GM21825 (cell line): Measurements from ENCODE around the gene TMC3.
"Not testable (repeated sequence)": the region's sequence is repeated elsewhere in the genome, so short reads cannot be mapped to it uniquely, and the experiment has no call there.

ENCODE experiments used
- ATAC-seq: cut with Tn5 transposase; IDR thresholded peaks from one replicate; pipeline ENCODE4 v1.9.1; 2021; ENCODE audit warnings: mild to moderate bottlenecking, moderate library complexity; ENCODE audit not compliant: unreplicated experiment

TMC3 gene

DNA sequence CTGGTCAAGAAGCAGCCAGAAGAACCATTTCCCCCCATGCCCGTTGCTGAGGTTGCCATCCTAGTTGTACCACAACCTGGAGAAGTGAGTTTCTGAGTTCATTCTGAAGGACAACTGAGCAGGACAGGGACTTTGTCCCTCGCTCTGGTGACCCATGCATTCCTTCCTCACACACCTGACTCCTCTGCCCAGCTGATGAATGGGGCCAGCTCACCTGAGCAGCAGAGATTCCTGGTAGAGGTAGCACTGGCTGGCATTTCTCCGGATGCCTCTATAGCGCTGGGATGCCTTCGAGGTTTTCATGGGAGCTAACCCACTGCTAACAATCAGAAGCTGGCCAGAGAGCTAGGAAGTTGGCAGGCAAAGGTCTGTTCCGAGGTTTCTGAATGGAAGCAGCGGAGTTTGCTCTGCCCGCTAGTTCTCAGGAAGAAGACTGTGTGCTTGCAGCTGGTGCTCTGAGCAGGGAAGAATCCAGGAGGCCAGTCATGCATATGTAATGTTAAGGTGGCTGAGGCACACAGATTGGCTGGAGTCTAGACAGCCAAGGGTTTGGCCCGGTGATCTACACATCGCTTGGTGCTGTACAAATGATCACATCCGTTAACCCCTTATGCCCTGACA is at the start of gene TMC3:
TMC3 (minus strand) TSS at position 439 of the 621 bp plus-strand sequence; CDS start at position 303, 136 bp downstream.
- ATAC-seq, result no peak

DNA sequence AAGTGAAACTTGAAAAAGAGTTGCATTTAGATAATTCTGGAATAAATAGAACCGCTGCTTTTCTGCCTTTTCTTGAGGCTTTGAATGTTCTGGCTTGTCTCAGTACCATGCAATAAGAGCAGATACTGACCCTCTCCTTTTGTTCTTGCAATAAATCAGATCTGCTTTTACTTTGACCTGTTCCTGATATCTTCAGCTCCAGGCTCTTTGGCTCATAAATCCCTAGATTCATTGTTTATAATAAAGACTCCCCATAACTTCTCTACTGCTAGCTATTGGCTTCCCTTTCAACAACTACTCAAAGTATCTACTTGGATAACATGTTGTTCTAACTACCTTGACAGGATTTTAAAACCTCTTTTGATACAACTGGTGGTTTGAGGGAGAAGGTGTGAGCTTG is 47.4 kb upstream of the TMC3 start:
- ATAC-seq, result no peak

DNA sequence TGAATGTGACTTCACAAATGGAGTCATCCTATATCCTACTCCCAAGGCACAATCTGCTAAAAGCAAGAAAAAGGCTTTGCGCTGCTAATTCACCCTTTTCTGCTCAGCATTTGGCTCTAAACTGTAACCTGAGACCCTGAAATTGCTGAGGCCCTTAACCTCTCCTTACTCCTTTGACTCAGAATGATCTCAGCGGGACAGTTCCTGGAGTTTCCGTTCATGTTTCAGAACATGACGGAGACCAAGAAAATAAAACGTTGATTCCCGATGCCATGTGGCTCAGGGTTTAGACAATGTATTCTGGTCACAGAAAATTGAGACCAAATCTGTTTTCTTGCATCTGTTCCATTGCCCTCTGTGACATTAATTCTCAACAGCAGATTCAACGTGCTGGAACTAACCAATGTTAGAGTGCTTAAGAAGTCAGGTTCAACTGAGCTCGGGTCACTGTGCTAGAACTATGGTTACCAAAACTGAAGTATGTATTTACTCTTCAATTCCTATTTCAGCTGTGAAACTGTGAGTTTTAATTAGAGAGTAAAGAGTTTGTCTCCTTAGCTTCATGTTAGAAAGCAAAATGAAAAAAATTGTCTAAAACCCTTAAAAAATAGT is 45.4 kb upstream of the TMC3 start:
- no peak for ATAC-seq

DNA sequence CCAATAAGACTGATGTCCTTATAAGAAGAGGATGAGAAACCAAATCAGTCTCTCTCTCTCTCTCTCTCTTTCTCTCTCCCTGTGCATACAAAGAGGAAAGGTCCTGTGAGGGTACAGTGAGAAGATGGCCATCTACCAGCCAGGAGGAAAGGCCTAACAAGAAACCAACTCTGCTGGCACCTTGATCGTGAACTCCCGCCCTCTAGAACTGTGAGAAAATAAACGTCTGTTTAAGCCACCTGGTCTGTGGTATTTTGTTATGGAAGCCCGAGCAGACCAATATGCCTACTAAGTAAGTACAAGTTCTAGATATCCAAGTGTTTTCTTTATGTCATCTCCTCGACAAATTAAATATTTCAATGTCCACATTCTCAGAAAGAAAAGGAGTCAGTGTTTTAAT is 44.9 kb upstream of the TMC3 start:
- no peak for ATAC-seq

DNA sequence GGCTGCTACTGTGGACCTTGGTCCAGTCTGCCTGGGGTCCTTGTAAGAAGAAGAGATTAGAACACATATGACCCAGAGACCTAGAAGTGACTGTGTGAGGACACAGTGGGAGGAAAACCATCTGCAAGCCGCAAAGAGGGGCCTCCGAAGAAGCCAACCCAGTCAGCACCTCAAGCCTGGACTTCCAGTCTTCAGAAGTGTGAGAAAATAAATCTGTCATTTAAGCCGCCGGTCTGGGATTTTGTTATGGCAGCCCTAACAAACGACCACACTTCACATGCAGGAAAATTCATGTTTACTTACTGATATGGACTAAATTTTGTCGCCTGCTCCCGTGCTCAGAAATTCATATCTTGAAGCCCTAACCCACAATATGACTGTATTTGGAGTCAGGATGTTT is 44.4 kb upstream of the TMC3 start:
- no peak for ATAC-seq

DNA sequence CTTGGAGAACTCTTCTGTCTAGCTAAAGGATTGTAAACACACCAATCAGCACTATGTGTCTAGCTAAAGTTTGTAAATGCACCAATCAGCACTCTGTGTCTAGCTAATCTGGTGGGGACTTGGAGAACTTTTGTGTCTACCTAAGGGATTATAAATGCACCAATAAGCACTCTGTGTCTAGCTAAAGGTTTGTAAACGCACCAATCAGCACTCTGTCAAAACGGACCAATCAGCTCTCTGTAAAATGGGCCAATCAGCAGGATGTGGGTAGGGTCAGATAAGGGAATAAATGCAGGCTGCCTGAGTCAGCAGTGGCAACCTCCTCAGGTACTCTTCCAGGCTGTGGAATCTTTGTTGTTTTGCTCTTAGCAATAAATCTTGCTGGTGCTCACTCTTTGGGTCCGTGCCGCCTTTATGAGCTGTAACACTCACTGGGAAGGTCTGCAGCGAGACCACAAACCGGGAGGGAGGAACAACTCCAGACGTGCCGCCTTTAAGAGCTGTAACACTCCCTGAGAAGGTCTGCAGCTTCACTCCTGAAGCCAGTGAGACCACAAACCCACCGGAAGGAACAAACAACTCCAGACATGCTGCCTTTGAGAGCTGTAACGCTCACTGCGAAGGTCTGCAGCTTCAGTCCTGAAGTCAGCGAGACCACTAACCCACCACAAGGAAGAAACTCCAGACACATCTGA is 40.4 kb upstream of the TMC3 start:
- not testable (repeated sequence) for ATAC-seq

DNA sequence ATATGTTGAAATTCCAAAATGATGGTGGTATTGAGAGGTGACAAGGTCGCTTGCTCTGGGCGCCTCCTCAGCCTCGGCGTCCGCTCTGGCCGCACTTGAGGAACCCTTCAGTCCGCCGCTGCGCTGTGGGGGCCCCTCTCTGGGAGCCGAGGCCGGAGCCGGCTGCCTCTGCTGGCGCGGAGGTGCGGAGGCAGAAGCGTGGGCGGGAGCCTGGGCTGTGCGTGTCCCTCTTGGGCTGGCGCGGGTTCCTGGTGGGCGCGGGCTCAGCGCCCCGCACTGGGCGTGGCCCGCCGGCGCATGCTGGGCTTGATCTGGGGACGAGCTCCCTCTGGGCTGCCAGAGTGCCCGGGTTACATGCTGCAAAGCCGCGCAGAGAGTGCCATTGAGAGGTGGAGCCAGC is 39.8 kb upstream of the TMC3 start:
- ATAC-seq, result no peak

DNA sequence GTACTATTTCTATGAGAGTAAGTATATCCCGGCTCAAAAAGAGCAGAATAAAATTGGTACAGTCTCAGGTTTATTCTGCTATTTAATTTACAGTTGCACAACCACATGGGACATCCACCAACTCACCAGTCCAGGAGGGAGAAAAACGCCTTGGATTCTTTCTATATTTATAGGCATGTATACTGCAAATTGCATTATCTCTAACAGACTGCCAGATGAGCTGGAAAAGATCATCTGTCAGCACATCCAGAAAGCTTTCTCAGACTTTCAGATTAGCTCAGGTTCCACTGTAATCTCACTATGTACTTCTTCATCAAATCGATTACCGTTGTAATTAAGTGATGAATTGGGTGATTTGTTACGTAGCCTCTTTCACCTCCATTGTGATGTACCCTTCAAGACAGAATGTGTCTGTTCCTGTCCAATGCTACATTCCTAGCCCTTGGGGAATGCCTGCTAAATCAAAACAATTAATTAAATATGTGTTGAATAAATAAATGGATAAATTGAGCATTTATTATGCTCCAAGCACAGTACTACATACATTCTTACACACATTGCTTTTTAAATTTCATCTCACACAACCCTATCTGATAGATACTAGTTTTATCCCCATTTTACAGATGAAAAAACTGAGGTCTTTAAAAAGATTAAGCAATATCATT is 38.1 kb upstream of the TMC3 start:
- no peak for ATAC-seq

DNA sequence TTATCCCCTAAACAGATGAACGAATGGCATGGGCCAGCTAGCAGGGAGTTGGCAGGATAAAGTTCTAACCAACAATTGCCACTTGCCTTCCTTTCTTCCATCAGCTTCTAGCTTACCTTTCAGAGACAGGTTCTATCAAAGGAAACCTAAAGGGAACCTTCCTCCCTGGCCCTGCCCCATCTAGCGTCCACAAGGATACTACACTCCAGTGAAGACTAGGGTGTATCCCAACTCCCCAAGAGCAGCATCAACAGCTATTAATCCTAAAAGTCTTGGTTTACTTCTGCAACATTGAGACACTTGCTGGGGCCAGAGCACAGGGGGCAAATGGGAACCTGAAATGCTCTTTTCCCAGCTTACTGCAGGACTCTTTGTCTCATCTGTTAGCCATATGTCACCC is 37.0 kb upstream of the TMC3 start:
- no peak for ATAC-seq

DNA sequence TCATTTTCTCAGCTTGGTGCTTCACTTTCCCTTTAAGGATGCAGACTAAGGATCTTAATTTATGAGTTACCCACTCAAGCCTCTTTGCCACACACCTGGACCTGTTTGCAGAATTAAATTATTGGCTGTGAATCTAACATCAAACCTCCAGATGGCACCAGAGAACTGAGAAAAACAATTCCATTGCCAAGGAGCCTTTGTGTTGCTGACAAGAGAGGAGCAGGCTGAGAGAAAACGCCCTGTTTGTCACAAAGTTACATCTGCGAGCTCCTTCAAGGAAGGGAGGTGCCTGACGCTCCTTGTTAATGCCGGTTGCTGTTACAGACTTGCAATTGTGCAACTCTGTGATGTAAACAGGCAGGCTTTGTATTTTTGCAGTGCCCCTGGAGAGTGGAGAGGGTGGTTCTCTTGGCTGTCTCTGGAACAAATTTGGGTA is 36.3 kb upstream of the TMC3 start:
- no peak for ATAC-seq

DNA sequence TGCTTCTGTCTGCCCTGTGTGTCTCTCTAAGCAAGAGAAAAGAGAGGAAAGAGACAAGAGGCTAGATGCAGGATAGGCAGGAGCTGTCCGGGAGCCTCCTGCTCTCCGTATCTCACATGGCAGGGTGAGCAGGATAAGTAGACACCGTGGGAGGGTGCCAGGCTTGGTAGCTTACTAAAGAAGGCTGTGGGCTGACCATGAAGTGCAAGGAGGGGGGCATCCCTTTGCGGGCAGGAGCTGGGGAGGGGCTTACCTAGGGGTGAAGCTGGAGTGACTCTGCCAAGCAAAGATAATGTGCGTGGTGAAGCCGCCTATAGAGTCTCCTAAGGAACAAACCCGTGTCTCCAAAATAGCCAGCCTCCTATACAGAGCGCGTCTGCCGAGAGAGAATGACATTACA is 33.7 kb upstream of the TMC3 start:
- ATAC-seq, result no peak

DNA sequence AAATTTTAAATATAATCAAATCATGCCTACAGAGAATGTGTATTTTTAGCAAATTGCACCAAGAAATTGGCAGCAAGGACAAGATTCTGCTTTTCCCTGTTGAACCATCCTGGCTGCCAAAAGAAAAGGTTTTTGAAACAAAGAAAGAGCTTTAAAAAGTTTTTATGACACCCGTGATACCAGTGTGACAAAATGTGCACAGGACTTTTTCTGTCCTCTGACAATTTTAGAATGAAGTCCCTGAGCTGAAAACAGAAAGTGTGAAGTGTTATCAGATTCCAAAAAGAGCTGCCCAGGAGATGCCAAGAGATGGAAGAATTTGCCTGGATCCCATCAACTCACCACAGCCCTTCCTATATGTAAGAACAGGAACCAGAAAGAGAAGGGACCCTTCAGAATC is 33.2 kb upstream of the TMC3 start:
- no peak for ATAC-seq

DNA sequence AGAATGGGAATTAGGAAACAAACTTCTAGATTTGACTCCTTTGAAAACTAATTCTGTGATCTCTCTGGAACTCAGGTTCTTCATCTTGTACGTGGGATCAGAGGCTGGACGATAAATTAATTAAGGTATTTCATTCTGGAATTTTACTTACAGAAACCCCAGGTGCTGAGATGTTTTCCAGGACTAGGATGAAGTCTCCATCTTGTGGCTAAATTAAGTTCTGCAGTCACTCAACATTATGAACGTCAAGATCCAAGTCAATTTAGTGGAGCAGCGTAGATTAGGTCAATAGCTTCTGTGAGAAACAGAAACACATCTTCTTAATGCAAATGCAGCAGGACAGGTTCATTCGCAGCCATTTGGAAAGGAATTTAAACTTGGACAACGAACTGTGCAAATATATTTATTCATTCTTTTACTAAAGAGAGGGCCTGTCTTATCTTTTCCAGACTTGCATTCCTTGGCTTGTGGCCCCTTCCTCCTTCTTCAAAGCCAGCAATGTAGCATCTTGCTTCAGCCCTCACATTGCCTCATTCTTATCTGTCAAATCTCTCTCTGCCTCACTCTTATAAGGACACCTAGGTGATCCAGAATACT is 26.7 kb upstream of the TMC3 start:
- no peak for ATAC-seq

DNA sequence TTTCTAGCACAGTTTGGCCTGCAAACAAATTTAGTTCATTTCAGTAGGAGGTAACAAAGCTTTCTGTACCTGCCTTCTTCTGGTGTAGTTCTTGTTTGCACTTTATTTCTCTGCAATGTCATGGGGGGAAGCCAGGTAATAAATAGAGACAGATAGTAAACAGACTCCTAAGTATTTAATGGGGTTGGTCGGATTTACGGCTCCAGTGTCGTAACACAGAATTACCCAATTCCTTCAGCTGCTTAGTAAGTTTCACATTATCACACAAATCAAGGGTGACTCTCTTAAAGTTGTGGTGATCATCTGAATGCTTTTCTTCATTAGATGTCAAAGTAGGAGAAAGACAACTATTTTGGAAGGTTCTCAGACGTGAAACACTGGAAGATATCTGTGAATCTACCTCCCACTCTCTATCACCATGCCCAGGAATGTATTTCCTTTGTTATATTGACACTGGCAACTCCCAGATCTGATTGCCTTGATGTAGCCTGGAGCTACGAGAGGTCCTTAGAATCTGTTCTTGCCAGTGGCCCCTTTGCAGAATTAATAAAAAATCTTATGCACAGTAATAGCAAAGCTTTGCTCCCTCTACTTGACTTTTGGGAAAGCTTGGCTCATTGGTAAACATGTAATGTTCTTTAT is 25.0 kb upstream of the TMC3 start:
- ATAC-seq, result no peak

DNA sequence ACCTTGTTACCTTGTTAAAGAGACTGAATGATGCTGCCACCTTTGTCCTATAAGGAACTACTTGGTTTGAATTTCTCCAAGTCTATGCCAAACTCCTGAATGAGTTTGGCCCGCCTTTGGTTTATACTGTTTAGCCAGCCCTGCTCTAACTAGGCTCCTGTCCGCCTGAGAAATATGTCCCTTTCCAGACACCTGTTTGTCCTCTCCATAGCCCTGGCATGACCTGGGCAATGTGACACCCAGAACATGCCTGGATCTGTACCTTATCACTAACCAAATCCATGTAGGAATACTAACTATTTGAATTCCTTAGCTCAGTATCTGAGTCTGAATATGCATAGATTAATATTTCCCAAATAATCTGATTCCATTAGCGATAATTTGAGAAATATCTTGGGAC is 24.4 kb upstream of the TMC3 start:
- no peak for ATAC-seq

DNA sequence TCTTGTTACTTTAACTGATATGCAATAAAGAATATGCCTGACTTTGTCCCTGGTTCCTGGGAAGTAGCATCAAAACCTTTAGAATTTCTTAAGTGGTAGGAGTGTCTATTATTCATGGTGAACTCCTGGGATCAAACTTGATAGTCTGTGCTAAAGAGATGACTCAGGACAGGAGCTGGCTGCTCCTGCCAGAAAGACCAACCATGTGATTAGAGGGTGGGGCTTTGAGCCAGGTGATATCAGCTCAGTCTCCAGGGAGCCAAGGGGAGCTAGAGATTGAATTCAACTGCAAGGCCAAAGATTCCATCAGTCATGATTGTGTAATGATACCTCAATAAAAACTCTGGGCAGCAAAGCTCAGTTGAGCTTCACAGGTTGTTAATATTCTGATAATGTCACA is 20.6 kb upstream of the TMC3 start:
- no peak for ATAC-seq

DNA sequence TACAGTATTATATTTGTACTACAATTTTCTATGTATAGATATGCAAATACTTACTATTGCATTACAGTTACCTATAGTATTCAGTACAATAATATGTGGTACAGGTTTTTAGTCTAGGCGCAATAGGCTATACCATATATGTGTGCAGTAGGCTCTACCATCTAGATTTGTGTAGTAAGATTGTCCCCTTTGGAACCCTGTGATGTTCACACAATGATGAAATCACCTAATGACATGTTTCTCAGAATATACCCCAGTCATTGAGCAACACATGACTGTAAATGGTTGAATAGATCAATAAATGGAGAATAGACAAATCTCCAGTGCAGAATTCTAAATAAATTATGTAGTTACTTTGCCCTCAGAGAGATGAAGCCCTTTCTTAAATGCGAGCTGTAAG is 17.6 kb upstream of the TMC3 start:
- ATAC-seq, result no peak

DNA sequence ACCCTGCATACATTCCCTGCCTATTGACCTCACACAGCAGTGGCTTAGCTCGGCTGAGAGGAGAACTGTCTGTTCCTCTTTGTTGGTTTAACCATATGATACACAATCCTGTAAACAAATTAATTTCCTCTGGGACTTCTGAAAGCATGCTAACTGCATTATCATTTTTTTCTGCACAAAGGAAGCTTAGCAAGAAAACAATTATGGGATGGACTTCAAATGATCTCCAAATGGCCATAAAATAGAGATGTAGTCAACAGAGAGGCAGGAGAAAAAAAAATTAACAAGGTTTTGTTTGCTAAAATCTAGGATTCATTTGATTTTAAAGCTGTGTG is 14.4 kb upstream of the TMC3 start:
- no peak for ATAC-seq

DNA sequence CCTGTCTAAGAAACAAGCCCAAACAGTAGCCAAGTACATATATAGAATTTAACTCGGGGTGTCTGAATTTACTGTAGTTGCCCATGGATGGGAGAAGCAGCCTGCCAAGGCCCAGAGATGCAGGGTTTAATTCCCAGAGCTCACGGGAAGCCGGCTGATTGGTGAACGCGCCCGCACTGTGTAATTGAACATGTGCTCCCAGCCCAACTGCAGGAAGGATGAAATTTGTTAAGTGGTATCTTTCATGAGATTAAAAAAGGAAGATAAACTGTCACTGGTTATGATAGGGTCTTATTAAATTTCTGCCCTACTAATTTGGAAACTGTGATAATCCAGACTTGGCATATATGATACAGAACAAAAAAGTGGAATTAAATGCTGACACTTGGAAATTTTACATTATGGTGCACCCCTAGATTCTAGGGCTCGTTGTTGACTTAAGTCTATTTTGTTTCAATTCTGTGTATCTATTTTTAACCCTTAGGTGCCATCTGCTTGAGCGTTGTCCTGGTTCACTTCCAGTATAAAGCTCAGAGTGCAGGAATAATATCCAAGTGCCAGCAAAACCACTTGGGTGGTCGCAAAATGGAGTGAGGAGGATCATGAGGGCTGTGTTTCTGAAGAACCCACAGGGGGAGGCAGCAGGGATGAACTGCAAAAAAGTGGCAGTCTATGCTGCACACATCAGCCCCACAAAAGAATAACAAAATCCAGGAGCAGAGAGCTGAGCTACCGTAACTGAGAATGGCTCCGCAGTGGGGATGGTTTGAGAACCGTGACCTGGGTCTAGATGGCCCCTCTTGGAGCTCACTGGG is 13.8 kb upstream of the TMC3 start:
- no peak for ATAC-seq

DNA sequence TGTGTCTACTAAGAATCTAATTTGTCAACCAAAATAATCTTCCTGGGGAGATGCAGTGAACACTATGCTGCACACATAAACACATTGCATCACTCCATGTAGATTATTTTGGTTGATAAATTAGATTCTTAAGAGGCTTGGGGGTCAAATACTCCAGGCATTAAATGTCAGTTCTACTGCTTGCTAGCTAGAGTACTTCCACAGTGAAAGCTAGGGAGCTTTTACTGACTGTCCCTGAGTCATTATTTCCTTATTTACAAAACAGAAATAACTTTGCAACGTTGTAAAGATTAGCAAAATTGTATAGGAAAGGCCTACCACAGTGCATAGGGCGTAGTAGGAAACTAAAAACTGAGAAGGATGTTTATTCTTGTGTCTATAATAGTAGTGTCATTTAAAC is 12.9 kb upstream of the TMC3 start:
- no peak for ATAC-seq
